GM18507 (cell line): ENCODE data around the gene WWOX.

Experiments
- DNase-seq: peaks from one replicate; pipeline ENCODE4 v3.0.0; 2011; ENCODE audit warnings: low read depth; ENCODE audit not compliant: insufficient read length; ENCODE audit errors: extremely low spot score
- FAIRE-seq: peaks from 2 replicates; lab custom pipeline; 2011; peaks lifted over from hg19 to GRCh38; lab: Jason Lieb, UNC

The WWOX gene

GRCh38 chr16:79150632-79151310 lies 1051.3 kb downstream of the WWOX start:
- FAIRE-seq: no peak
- no peak for DNase-seq

- no peak for FAIRE-seq
Measured at GRCh38 chr16:79154086-79154485, 1054.6 kb downstream of the WWOX start.

GRCh38 chr16:79155471-79155870 lies 1056.0 kb downstream of the WWOX start:
- DNase-seq (no peak), FAIRE-seq (no peak)

More at GRCh38 chr16:79154086-79154485, 1054.6 kb downstream of the WWOX start:
- DNase-seq: no peak

GRCh38 chr16:79155904-79156303 lies 1056.5 kb downstream of the WWOX start:
- FAIRE-seq (no peak), DNase-seq (no peak)

- FAIRE-seq: no peak
- DNase-seq: no peak
Measured at GRCh38 chr16:79156761-79157160, 1057.3 kb downstream of the WWOX start.

DNA sequence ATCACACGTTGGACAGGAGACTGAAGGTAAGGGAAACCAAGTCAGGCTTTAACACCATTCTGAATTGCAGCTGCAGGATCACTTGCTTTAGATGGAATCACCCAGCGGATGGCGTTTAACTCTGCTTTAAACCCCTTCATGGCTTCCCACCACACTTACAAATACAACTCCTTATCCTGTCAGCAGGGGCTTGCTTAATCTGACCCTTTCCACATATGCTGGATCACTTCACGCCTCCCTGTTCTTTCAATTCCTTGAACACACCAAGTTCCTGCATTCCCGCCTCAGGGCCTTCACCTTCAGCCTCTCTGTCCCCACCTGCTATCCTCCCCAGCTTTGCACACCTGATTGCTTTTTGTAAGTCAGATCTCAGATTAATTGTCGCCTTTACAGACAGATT lies 1058.9 kb downstream of the WWOX start:
- no peak for DNase-seq
- FAIRE-seq: no peak

DNA sequence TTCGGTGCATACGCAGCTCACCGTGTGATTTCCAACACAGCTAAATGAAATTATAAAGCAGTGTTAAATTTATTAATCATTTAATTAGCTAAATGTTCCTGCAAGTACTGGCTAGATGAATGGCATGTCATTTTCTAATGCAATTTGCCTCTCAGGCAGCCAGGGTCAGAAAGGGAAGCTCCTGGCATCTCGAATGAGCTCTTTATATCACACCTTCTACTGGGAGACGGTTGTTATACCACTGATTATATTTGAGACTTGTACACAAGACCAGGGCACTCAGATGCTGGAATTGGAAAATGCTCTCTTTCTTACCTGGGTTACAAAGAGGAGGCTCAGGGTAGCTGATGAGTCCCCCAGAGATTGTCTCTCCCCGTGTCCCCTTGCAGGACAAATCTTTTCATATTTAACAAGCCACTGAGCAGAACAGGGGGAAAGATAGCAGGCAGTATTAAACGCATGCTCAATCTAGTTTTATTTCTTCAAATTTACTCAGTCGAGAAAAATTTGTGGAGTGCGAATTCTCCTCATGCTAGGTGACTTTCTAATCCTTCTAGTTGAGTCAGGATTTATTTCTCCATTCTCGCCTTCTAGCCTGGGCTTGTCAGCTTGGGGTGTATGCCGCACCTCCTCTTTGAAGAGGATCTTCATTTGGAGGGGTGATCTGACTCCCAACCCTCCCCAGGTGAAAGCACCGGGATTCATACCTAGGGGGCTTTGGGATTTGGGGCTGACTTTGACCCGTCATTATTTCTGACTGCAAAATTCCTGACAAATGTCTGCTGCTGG lies 1060.0 kb downstream of the WWOX start:
- DNase-seq: no peak
- FAIRE-seq: no peak

- DNase-seq: no peak
- FAIRE-seq: no peak
Measured at GRCh38 chr16:79162977-79163376, 1063.5 kb downstream of the WWOX start.

GRCh38 chr16:79163691-79164387 lies 1064.4 kb downstream of the WWOX start:
- FAIRE-seq (no peak), DNase-seq (no peak)

DNA sequence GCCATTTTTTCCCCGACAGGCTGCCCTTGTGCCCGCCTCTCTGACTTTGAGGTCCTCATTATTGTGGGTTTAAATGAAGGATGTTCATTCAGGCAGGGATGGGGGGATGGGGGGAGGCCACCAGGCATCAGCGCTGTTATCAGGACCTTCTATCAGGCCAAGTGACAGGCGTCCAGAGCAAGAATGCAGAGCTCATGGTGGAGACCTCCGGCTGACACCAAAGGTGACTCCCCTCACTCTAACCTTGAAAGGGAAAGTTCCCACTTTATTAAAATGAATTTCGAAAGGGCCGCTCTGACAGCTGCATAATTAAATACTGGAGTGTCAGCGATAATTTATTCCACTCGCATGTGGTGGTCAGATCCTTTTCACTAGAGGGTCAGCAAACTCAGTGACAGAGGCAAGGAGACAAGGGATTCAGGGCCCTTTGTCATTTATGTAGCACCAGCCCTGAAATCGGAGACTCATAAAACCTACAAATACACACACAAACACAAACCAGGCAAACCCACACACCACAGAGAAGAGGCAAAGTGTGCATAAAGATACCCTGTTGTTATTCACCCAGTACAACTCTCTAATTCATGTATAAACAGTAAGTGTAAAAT lies 1065.0 kb downstream of the WWOX start:
- DNase-seq: no peak
- no peak for FAIRE-seq

- no peak for DNase-seq
Measured at GRCh38 chr16:79165079-79165478, 1065.6 kb downstream of the WWOX start.

DNA sequence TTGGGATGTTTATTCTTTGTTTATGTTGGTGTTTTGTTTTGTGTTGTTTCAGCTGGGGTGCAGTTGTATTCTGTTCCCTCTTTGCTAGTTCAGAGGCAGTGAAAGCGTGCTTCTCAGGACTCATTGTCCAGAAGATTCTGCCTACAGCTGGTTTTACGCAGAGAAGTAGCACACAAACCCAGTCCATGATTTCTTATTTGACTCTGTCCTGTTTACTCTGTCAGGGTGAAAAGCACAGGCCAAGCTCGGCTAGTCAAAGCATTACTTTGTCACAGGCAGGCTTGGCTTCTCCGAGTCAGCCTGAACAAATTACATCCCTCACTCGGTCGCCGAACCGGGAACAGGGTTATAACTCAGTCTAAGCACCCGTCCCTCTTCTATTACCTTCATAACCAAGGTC lies 1066.1 kb downstream of the WWOX start:
- DNase-seq (no peak), FAIRE-seq (no peak)

More at GRCh38 chr16:79165079-79165478, 1065.6 kb downstream of the WWOX start:
- no peak for FAIRE-seq

DNA sequence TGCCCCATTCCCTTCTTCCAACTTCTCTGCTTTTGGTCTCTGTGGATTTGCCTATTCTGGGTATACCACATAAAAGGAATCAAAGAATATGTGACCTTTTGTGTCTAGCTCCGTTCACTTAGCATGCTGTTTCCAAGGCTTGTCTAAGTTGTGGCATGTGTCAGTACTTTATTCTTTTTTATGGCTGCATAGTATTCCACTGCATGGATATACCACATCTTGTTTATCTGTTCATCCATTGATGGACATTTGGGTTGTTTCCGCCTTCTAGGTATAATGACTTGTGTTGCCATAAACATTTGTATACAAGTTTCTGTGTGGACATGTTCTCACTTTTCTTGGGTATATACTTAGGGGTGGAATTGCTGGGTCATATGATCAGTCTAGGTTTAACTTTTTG lies 1068.4 kb downstream of the WWOX start:
- no peak for DNase-seq
- FAIRE-seq: no peak

GRCh38 chr16:79168321-79168720 lies 1068.9 kb downstream of the WWOX start:
- no peak for FAIRE-seq
- no peak for DNase-seq

- FAIRE-seq (no peak), DNase-seq (no peak)
Measured at GRCh38 chr16:79169239-79169638, 1069.8 kb downstream of the WWOX start.

DNA sequence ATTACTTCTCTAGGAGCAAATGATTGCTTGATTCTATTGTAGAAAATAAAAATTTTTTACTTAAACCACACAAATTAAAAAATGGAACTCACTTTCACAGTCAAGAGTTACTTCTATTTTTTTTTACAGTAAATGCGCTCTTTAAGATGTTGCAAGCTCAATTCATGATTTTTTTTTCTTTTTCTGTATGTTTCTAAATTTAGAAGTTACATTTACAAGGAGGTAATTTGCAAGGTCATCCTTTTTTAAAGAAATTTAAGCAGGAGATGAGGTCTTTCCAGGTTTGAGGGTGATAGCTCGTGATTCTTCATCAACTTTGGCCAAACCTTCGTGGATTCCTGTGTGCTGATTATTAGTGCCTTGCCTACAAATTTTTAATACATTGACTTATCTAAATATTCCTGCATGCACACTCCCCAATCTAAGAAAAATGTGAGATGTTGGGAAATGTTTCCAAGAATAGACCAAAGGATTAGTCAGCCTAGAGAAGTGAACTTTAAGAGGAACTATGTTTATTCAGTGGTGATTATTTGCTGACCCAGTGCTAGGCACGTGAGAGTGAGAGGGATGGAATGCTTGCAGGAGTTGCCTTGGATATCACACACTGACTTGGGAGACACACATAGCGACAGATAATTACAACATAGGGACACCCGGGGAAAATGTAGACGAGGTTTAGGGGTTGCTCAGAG lies 1071.2 kb downstream of the WWOX start:
- FAIRE-seq (no peak), DNase-seq (no peak)

GRCh38 chr16:79171504-79171903 lies 1072.0 kb downstream of the WWOX start:
- DNase-seq: no peak
- FAIRE-seq: no peak

- DNase-seq (no peak), FAIRE-seq (no peak)
Measured at GRCh38 chr16:79171931-79172705, 1072.7 kb downstream of the WWOX start.

DNA sequence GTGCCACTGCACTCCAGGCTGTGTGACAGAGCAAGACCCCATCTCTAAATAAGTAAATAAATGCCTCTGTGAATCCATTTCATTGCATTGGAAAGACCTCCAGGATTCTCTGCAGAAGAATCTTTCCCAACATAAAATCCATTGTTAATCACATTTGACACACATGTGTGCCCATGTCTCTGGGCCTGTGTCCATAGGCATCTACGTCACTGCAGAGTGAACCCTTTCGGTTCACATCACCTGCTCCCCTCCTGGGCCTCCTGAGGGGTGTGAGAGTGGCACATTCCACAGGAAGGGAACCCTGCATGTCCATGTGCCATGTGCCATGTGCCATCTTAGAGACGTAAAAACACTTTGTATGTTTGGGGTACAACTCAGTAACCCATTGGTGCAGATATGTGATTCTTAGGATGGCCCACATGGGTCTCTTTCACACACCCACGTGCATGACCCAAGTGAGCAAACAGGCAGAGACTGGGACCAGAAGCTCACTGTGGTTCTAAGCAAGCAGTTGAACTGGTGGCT lies 1073.6 kb downstream of the WWOX start:
- FAIRE-seq (no peak), DNase-seq (no peak)
